ENCODE measurements around the gene SF3A1.

The SF3A1 gene

DNA sequence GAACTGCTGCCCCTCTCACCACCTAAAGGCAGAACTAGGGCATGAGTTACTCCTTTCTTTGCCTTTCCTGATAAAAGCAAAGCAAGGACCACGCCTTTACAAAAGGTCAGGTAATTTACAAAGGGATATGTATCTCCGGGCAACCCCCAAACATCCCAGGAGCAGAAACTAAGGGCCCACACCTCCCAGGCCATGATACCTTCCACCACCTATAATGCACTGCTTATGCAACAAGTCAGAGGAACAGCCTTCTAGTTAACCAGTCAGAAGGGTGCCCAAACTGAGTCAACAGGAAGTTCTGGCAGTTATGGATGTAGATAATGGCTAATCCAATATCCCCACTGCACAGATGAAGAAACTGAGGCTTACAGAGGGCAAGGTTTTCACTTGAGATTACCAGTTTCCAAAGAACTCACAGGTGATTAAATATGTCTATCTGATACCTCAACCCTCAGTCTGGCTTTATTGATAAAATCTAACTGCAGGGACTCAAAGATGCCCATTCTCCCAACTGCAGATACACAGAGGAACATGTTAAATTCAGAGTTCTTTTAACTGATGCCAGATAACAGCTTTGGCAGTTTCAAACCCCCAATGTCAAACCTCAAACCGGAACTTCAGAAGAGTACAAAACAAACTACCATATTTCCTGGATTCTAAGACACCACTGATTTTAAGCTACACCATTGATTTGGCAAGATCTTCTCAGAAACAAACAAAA lies 50.6 kb downstream of the SF3A1 start:
- FAIRE-seq = peak; percentile 71
- no peak for DNase-seq (ENCODE audit: insufficient read length)
- TF ChIP-seq POLR2AphosphoS5 (IDR thresholded peaks at IDR 0.05; ENCODE audit: low read depth, low read length) (no peak), TAF1 (IDR thresholded peaks at IDR 0.05; ENCODE audit: borderline replicate concordance, low read depth, low read length) (no peak), POLR2A (IDR thresholded peaks at IDR 0.05; ENCODE audit: low read depth, low read length) (no peak; the same call in 1 of the 2 replicates)

DNA sequence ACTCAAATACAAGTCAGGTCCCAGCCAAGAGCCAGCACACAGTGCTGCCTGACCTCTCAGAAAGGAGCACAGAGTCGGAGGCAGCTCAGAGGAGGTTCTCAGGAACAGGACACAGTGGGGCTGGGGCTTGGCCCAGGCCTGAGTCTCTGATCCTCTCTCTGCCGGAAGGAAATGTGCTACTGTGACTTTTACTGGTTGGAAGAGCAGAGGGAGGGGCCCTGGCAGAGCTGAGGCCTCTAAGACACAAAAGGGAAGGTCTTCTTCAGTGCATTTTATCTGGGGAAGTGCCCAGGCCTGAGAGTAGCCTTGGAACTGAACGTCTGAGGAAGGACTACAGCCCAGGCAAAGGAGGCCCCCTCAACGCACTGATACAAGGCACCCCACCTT lies 51.2 kb downstream of the SF3A1 start:
- DNase-seq (ENCODE audit: insufficient read length) (peak; percentile 59), FAIRE-seq (peak; percentile 95)
- peak; percentile 78 for TF ChIP-seq POLR2A (IDR thresholded peaks at IDR 0.05; ENCODE audit: low read depth, low read length)
- TF ChIP-seq POLR2AphosphoS5 (IDR thresholded peaks at IDR 0.05; ENCODE audit: low read depth, low read length) = peak; percentile 73; the same call in 1 of the 2 replicates
- TF ChIP-seq TAF1 (IDR thresholded peaks at IDR 0.05; ENCODE audit: borderline replicate concordance, low read depth, low read length) = peak; percentile 46; the same call in 1 of the 2 replicates

DNA sequence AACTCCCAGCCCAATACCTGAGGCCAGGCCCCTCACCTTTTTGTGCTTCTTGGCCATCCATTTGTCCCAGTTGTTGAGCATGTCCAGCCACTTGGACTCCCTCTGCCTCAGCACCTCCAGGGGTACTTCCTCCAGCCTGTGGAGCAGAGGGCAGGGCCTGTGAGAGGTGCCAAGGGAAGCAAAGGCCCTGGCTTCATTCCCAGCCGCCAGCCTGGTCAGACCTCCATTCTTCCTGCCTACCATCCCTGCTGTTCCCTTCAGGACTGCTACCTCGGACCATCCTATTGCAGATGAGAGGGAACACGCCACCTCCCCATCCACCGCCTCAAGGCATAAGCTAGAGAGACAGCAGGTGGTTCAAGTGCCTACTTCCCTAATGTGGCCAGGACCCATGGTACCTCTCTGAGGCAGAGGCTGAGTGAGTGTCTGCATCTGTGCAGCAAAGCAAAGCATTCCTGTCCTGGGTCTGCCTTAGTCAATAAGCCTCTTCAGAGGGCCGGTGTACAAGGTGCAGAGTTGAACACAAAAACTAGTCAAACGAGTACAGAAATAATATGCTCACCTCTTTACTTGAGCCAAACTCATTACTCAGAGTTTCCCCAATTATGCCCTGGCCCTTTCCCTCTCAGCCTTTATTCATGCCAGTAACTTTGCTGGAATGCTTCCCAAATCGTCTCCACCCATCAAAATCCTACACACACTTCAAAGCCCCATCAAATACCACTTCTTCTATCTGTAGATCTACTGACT lies 52.0 kb downstream of the SF3A1 start:
- DNase-seq (ENCODE audit: insufficient read length) (no peak), FAIRE-seq (peak; percentile 81)
- TF ChIP-seq TAF1 (IDR thresholded peaks at IDR 0.05; ENCODE audit: borderline replicate concordance, low read depth, low read length) = no peak
- TF ChIP-seq POLR2A (IDR thresholded peaks at IDR 0.05; ENCODE audit: low read depth, low read length) = no peak
- TF ChIP-seq POLR2AphosphoS5 (IDR thresholded peaks at IDR 0.05; ENCODE audit: low read depth, low read length) = no peak

DNA sequence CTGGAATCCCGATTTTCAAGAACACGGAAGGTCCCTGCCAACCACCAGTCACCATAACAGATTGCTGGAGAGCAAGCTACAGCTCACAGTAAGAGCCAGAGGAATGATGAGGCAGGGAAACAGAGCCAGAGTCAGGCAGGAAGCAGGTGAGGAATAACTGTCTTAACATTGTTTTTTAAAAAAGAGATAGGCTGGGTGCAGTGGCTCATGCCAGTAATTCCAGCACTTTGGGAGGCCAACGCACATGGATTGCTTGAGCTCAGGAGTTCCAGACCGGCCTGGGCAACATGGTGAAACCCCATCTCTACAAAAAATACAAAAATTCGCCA lies 53.9 kb downstream of the SF3A1 start:
- FAIRE-seq (peak; percentile 21), DNase-seq (ENCODE audit: insufficient read length) (no peak)
- TF ChIP-seq POLR2A (IDR thresholded peaks at IDR 0.05; ENCODE audit: low read depth, low read length) (no peak), TAF1 (IDR thresholded peaks at IDR 0.05; ENCODE audit: borderline replicate concordance, low read depth, low read length) (no peak)

DNA sequence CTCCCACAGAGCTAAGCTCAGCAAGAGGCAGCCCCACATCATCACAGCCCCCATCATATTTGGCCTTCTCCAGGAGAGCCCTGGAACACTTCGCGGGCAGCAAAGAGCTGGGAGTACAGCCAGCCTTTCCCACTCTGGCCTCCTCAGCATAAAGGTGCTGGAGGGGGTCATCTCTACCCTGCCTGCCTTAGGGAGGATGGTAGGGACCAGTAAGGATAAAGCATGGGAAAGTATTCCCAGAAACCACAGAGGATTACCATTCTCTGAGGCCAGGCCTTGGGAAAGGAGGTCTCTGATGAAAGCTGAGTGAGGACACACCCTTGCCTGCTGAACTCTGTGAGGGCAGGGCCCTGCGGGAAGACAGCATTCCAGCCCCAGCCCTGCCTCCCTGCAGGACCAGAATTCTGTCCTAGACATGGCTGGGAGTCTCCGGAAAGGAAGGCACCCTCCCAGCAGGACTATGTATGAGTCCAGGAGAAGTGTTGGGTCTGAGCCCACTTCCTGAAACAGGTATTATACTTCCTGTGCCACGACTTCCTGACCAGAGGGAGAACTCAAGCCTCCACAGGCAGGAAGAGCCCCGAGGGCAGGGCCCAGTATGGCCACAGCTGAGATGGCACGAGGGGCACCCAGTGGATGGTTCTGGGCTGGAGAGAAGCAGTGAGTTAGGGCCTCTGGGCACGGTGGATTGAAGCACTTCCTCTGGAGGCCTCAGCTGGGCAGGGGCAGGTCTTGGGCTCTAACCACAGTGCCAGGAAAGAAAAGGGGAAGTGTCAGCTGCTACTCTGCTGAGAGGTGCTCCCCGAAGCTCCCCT lies 54.5 kb downstream of the SF3A1 start:
- FAIRE-seq = peak; percentile 85
- TF ChIP-seq POLR2AphosphoS5 (IDR thresholded peaks at IDR 0.05; ENCODE audit: low read depth, low read length) (no peak), TAF1 (IDR thresholded peaks at IDR 0.05; ENCODE audit: borderline replicate concordance, low read depth, low read length) (no peak), POLR2A (IDR thresholded peaks at IDR 0.05; ENCODE audit: low read depth, low read length) (no peak)
- no peak for DNase-seq (ENCODE audit: insufficient read length)

DNA sequence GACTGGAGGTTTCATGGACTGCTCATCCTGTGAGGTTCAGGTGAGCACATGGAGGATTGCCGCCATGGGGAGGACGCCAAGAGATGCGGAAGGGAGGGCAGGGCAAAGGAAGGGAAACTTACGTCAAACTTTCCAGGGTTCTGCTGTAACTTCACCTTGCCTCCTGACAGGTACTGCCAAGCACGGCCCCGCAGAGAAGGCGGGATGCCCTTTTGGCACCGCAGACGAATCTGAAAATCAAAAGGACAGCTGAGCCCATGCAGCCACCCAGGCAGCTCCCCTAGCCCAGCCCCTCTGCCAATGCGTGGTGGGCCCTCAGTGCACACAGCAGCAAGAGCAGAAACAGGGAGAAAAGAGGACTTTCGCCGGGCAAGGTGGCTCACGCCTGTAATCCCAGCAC lies 57.4 kb downstream of the SF3A1 start:
- FAIRE-seq (no peak), DNase-seq (ENCODE audit: insufficient read length) (no peak)

DNA sequence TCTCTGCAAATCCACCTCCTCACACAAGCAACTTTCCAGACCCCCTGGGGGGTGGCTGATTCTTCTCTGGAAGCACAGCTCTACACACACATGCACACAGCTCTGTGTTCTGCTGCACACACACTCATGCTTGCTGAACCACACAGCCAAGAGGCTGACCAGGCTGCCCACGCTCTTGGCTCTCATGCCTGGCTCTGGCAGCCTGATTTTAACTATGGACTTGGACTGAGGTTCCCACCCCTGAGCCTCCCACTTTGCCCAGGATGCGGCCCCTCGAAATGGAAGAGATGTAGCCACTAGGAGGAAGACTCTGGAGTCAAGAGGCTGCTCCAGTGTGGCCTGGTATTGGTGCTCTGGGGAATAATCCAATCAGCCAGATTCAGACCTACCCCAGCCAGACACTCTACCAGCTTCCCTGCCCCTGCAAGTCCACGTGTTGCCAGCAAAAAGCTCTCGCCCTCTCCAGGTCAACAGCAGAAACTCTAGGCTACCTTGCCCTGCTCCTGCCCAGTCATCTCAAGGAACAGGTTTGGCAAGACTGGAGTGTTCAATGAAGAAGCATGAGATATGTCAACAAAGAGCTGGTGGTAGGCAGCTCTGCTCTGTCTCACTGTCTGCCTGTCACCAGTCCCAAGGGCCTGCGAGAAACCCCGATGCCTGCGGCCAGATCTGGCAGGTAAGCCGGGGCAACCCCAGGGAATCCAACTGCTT lies 58.5 kb downstream of the SF3A1 start:
- TF ChIP-seq TAF1 (IDR thresholded peaks at IDR 0.05; ENCODE audit: borderline replicate concordance, low read depth, low read length) (no peak), POLR2A (IDR thresholded peaks at IDR 0.05; ENCODE audit: low read depth, low read length) (no peak), POLR2AphosphoS5 (IDR thresholded peaks at IDR 0.05; ENCODE audit: low read depth, low read length) (no peak)
- DNase-seq (ENCODE audit: insufficient read length) (no peak), FAIRE-seq (no peak)

More for the DNA sequence above, 57.4 kb downstream of the SF3A1 start:
- no peak for TF ChIP-seq POLR2AphosphoS5 (IDR thresholded peaks at IDR 0.05; ENCODE audit: low read depth, low read length)
- no peak for TF ChIP-seq POLR2A (IDR thresholded peaks at IDR 0.05; ENCODE audit: low read depth, low read length)
- TF ChIP-seq TAF1 (IDR thresholded peaks at IDR 0.05; ENCODE audit: borderline replicate concordance, low read depth, low read length) = no peak

DNA sequence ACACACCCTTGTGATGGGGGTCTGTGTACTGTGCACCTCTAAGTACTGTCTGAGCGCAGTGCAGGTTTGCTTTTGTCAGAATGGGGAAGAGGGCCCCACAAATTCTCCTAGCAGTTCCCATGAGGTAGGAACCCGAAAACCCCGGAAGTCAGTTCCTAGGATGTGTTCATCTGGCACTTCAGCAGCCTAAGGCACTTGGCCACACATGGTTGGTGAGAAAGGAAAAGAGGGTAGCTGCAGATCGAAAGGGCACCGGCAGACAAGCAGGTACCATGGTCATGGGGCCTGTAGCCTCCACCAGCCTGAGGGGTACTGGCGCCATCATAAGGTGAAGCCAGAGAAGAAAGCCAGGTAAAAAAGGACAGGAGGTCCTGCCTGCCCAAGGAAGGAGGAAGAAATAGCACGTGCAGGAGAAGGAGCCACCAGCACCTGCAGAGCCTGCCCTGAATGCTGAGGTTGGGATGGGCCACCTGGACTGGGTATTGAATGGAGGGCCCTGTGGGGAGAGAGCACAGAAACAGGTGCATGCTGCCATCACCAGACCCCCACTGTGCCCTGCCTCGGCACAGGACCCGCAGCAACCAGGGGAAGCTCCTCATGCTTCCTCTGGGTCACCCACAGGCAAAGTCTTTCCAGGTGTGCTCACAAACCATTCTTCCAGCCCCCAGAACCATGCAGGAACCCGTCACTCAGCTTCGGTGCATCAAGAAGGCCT lies 59.3 kb downstream of the SF3A1 start:
- FAIRE-seq (no peak), DNase-seq (ENCODE audit: insufficient read length) (no peak)
- no peak for TF ChIP-seq POLR2A (IDR thresholded peaks at IDR 0.05; ENCODE audit: low read depth, low read length)
- TF ChIP-seq POLR2AphosphoS5 (IDR thresholded peaks at IDR 0.05; ENCODE audit: low read depth, low read length) = no peak
- no peak for TF ChIP-seq TAF1 (IDR thresholded peaks at IDR 0.05; ENCODE audit: borderline replicate concordance, low read depth, low read length)

DNA sequence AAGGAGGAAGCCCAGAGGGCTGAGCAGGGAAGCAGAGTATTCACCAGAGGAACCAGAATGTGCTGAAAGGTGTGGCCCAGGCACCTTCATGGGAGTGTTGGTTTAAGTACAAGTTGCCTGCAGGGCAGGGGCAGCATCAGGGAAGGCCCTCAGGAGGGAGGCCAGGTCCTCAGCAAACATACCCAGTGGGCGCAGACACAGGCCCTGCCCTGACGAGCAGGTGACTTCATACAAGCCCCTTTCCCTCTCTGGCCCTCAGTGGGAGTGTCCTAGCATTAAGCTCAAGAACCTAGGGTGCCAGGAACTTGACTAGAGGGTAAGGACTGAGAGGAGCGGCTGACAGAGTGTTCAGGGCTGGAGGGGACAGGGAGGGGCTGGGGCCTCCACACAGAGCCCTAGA lies 59.9 kb downstream of the SF3A1 start:
- TF ChIP-seq TAF1 (IDR thresholded peaks at IDR 0.05; ENCODE audit: borderline replicate concordance, low read depth, low read length) (no peak), POLR2AphosphoS5 (IDR thresholded peaks at IDR 0.05; ENCODE audit: low read depth, low read length) (no peak), POLR2A (IDR thresholded peaks at IDR 0.05; ENCODE audit: low read depth, low read length) (no peak)
- DNase-seq (ENCODE audit: insufficient read length) = no peak
- no peak for FAIRE-seq

DNA sequence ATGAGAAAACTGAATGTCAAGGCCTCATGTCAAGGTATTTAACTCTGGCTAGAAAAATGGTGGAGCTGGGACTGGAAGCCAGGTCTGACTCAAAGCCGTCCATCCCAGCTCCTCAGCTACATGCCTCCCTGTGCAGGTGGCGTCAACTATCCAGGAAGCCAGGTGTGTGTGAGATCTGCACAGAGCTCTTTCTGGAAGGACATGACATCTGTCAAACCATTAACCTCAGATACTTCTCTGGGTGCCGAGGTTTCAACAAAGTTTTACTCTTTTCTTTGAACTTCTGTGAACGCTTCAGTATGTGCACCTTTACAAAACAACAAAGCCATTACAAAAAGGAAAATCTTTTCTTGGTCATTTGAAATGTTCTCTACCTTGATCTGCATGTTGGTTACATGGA lies 60.4 kb downstream of the SF3A1 start:
- FAIRE-seq (no peak), DNase-seq (ENCODE audit: insufficient read length) (no peak)
- TF ChIP-seq POLR2A (IDR thresholded peaks at IDR 0.05; ENCODE audit: low read depth, low read length) = no peak
- no peak for TF ChIP-seq TAF1 (IDR thresholded peaks at IDR 0.05; ENCODE audit: borderline replicate concordance, low read depth, low read length)
- no peak for TF ChIP-seq POLR2AphosphoS5 (IDR thresholded peaks at IDR 0.05; ENCODE audit: low read depth, low read length)

Data from GM12892 (cell line).